Stomach smooth muscle (tissue), 2 donors: ENCODE results near the gene FAM9A.

ENCODE experiments used
- H3K27ac ChIP-seq: one replicate; pipeline ENCODE4 v1.7.0; 2013; ENCODE audit warnings: mild to moderate bottlenecking, low read length, inconsistent platforms
- H3K27me3 ChIP-seq, 2 donors: one replicate each; pipeline ENCODE4 v1.7.0; 2013; ENCODE audit warnings: low read length in 2 of 2; ENCODE audit not compliant: insufficient read depth in 2 of 2, control insufficient read depth in 1 of 2
- H3K36me3 ChIP-seq, 2 donors: one replicate each; pipeline ENCODE4 v1.7.0; 2013; ENCODE audit warnings: low read length in 2 of 2; ENCODE audit not compliant: control insufficient read depth in 2 of 2, insufficient read depth in 2 of 2
- H3K4me1 ChIP-seq: one replicate; pipeline ENCODE4 v1.7.0; 2013; ENCODE audit warnings: low read length; ENCODE audit not compliant: control insufficient read depth, insufficient read depth
- H3K4me3 ChIP-seq, 2 donors: one replicate each; pipeline ENCODE4 v1.7.0; 2013; ENCODE audit warnings: low read length in 2 of 2
- H3K9ac ChIP-seq, 2 donors: one replicate each; pipeline ENCODE4 v1.7.0; 2013; ENCODE audit warnings: low read length in 2 of 2, mild to moderate bottlenecking in 1 of 2
- H3K9me3 ChIP-seq, 2 donors: one replicate each; pipeline ENCODE4 v1.7.0; 2013; ENCODE audit warnings: low read length in 2 of 2; ENCODE audit not compliant: control insufficient read depth in 2 of 2
- donor health status: healthy.
- donor health status: Pancreatic carcinoma.

Gene FAM9A

GRCh38 chrX:8801041-8801599 is at the start of gene FAM9A:
Gene FAM9A (minus strand): TSS chrX:8801383. CDS start chrX:8800171, 1,212 bp downstream.
- Histone ChIP-seq H3K27ac (no peak within 1 kb of the TSS), H3K9me3 (no peaks in the 10 kb centered on the region), H3K9ac (no peak within 1 kb of the TSS), H3K4me1 (no peaks in the 10 kb centered on the region), H3K36me3 (no peaks in the 10 kb centered on the region), H3K4me3 (no peak within 1 kb of the TSS), H3K27me3 (peaks cover 0 to 3% of the 10 kb centered on the region in 2 donors)

GRCh38 chrX:8850478-8850877 is 49.3 kb upstream of the FAM9A start:
- Histone ChIP-seq H3K9ac (no peak overlapping the region), H3K27me3 (peaks cover 0 to 4% of the 10 kb centered on the region in 2 donors), H3K27ac (no peak overlapping the region), H3K4me1 (no peaks in the 10 kb centered on the region), H3K4me3 (no peak overlapping the region), H3K36me3 (no peaks in the 10 kb centered on the region), H3K9me3 (peaks cover 0 to 3% of the 10 kb centered on the region in 2 donors)

GRCh38 chrX:8849945-8850344 is 48.8 kb upstream of the FAM9A start:
- no peaks in the 10 kb centered on the region for H3K4me1 ChIP-seq
- no peaks in the 10 kb centered on the region for H3K36me3 ChIP-seq
- no peak overlapping the region for H3K4me3 ChIP-seq
- H3K9ac ChIP-seq = no peak overlapping the region
- H3K27ac ChIP-seq = no peak overlapping the region
- H3K9me3 ChIP-seq = peaks cover 0 to 3% of the 10 kb centered on the region in 2 donors
- peaks cover 0 to 4% of the 10 kb centered on the region in 2 donors for H3K27me3 ChIP-seq

GRCh38 chrX:8849458-8849857 is 48.3 kb upstream of the FAM9A start:
- Histone ChIP-seq H3K27ac (no peak overlapping the region), H3K4me1 (no peaks in the 10 kb centered on the region), H3K36me3 (no peaks in the 10 kb centered on the region), H3K9me3 (peaks cover 0 to 3% of the 10 kb centered on the region in 2 donors), H3K4me3 (no peak overlapping the region), H3K9ac (no peak overlapping the region), H3K27me3 (peaks cover 0 to 4% of the 10 kb centered on the region in 2 donors)

GRCh38 chrX:8848911-8849310 is 47.7 kb upstream of the FAM9A start:
- H3K4me3 ChIP-seq = no peak overlapping the region
- H3K27ac ChIP-seq = no peak overlapping the region
- no peaks in the 10 kb centered on the region for H3K36me3 ChIP-seq
- H3K4me1 ChIP-seq = no peaks in the 10 kb centered on the region
- H3K9ac ChIP-seq = no peak overlapping the region
- peaks cover 0 to 3% of the 10 kb centered on the region in 2 donors for H3K9me3 ChIP-seq
- peaks cover 0 to 3% of the 10 kb centered on the region in 2 donors for H3K27me3 ChIP-seq

GRCh38 chrX:8848441-8848840 is 47.3 kb upstream of the FAM9A start:
- H3K36me3 ChIP-seq = no peaks in the 10 kb centered on the region
- no peak overlapping the region for H3K27ac ChIP-seq
- peaks cover 0 to 3% of the 10 kb centered on the region in 2 donors for H3K9me3 ChIP-seq
- H3K4me1 ChIP-seq = no peaks in the 10 kb centered on the region
- H3K4me3 ChIP-seq = no peak overlapping the region
- peaks cover 0 to 2% of the 10 kb centered on the region in 2 donors for H3K27me3 ChIP-seq
- H3K9ac ChIP-seq = no peak overlapping the region

- no peaks in the 10 kb centered on the region for H3K36me3 ChIP-seq
- H3K27me3 ChIP-seq = peaks cover 0 to 2% of the 10 kb centered on the region in 2 donors
- no peak overlapping the region for H3K9ac ChIP-seq
Measured at GRCh38 chrX:8847360-8847759, 46.2 kb upstream of the FAM9A start.

GRCh38 chrX:8846266-8846665 is 45.1 kb upstream of the FAM9A start:
- Histone ChIP-seq H3K9me3 (peaks cover 0 to 3% of the 10 kb centered on the region in 2 donors), H3K36me3 (no peaks in the 10 kb centered on the region), H3K4me3 (no peak overlapping the region), H3K4me1 (no peaks in the 10 kb centered on the region), H3K27me3 (peaks cover 0 to 2% of the 10 kb centered on the region in 2 donors), H3K27ac (no peak overlapping the region), H3K9ac (no peak overlapping the region)

More at GRCh38 chrX:8847360-8847759, 46.2 kb upstream of the FAM9A start:
- Histone ChIP-seq H3K4me1 (no peaks in the 10 kb centered on the region), H3K4me3 (no peak overlapping the region), H3K9me3 (peaks cover 0 to 3% of the 10 kb centered on the region in 2 donors), H3K27ac (no peak overlapping the region)

- Histone ChIP-seq H3K4me1 (no peaks in the 10 kb centered on the region), H3K9me3 (peaks cover 0 to under 1% of the 10 kb centered on the region in 2 donors), H3K36me3 (no peaks in the 10 kb centered on the region), H3K4me3 (no peak overlapping the region), H3K9ac (no peak overlapping the region), H3K27me3 (peaks cover 0 to 2% of the 10 kb centered on the region in 2 donors), H3K27ac (no peak overlapping the region)
Measured at GRCh38 chrX:8845469-8845868, 44.3 kb upstream of the FAM9A start.

- Histone ChIP-seq H3K4me3 (no peak overlapping the region), H3K36me3 (no peaks in the 10 kb centered on the region), H3K27me3 (peaks cover 0 to 2% of the 10 kb centered on the region in 2 donors), H3K27ac (no peak overlapping the region), H3K9me3 (no peaks in the 10 kb centered on the region), H3K4me1 (no peaks in the 10 kb centered on the region), H3K9ac (no peak overlapping the region)
Measured at GRCh38 chrX:8845060-8845459, 43.9 kb upstream of the FAM9A start.

- H3K36me3 ChIP-seq = no peaks in the 10 kb centered on the region
- H3K27me3 ChIP-seq = no peaks in the 10 kb centered on the region
- H3K9ac ChIP-seq = no peak overlapping the region
- H3K4me3 ChIP-seq = no peak overlapping the region
- no peak overlapping the region for H3K27ac ChIP-seq
- no peaks in the 10 kb centered on the region for H3K4me1 ChIP-seq
- H3K9me3 ChIP-seq = no peaks in the 10 kb centered on the region
Measured at GRCh38 chrX:8844157-8844556, 43.0 kb upstream of the FAM9A start.
